ENCODE results near the gene PATL1.

GRCh38 chr11:59706518-59707285 is 37.9 kb upstream of the PATL1 start:
- TF ChIP-seq ZC3H10 (CRISPR knock-in tag; IDR thresholded peaks at IDR 0.05) (no peak), PPARA (CRISPR knock-in tag; IDR thresholded peaks at IDR 0.05; ENCODE audit: borderline replicate concordance) (no peak)
